Effector memory CD4-positive, alpha-beta T cell (primary cell): Measurements from ENCODE around the gene GALT.

ENCODE experiments used
- DNase-seq, 3 donors: peaks; one replicate each; pipeline ENCODE4 v3.0.0-alpha.2; 2020
- H3K27ac ChIP-seq: 2 replicates; pipeline ENCODE4 v1.7.0; 2013; ENCODE audit warnings: mild to moderate bottlenecking, low read length, moderate library complexity; ENCODE audit not compliant: insufficient read depth, poor library complexity, severe bottlenecking
- H3K27me3 ChIP-seq: replicated peaks from 2 replicates; pipeline ENCODE4 v1.7.0; 2013; ENCODE audit warnings: mild to moderate bottlenecking, low read length; ENCODE audit not compliant: insufficient read depth, control insufficient read depth, poor library complexity, severe bottlenecking
- H3K36me3 ChIP-seq: 2 replicates; pipeline ENCODE4 v1.7.0; 2013; ENCODE audit warnings: mild to moderate bottlenecking, low read length, moderate library complexity; ENCODE audit not compliant: control insufficient read depth, insufficient read depth
- H3K4me1 ChIP-seq: 2 replicates; pipeline ENCODE4 v1.7.0; 2013; ENCODE audit warnings: low read length, mild to moderate bottlenecking; ENCODE audit not compliant: control insufficient read depth, insufficient read depth, poor library complexity, severe bottlenecking
- H3K4me3 ChIP-seq: 2 replicates; pipeline ENCODE4 v1.7.0; 2013; ENCODE audit warnings: low read length, low read depth, mild to moderate bottlenecking; ENCODE audit not compliant: insufficient read depth, poor library complexity, severe bottlenecking
- H3K9me3 ChIP-seq: 2 replicates; pipeline ENCODE4 v1.7.0; 2013; ENCODE audit warnings: mild to moderate bottlenecking, low read length, moderate library complexity; ENCODE audit not compliant: control insufficient read depth

GALT gene

DNA sequence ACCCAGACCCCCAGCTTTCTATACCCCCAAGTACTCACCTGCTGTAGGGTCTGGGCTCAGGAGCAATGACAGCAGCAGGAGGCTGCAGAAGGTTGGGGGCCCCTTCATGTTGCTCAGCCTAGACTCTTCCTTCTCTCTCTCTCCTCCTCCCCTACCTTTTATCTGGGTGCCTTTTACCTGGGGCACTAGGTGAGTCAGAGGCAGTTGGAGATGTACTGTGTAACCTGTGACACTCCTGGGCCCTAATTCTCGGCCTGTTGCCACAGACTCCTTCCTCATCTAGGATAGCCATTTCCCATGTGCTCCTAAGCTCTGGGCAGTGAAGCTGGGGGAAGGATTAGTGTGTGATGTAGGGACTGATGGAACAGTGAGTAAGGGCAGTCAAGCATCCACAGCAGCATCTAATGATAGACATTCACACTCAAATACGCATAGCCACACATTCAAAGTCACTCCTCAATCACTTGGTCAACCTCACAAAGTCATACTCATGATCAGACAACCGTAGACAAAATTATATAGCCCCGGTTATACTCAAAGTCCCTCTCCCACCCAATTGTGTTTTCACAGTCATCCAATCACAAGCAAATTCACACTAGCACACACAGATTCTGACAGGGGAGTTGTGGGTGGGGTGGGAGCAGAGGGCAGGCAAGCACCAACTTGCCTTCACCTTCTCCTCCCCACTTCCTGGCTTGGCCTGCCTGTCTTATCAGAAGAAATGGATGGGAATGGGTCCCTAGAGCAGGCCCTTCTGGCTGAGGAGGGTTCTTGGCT lies 16.2 kb downstream of the GALT start, which contains the start of gene CCL27:
Gene CCL27 (minus strand): TSS at position 132 of the 777 bp plus-strand sequence. CDS start 24 bp downstream, at position 108.
- Histone ChIP-seq H3K27ac (peak within 1 kb of the TSS; percentile 72), H3K27me3 (no peaks in the 10 kb centered on the region), H3K9me3 (no peaks in the 10 kb centered on the region), H3K4me3 (no peak within 1 kb of the TSS), H3K4me1 (peaks cover 44% of the 10 kb centered on the region), H3K36me3 (peaks cover 12% of the 10 kb centered on the region)
- DNase-seq = no peak

DNA sequence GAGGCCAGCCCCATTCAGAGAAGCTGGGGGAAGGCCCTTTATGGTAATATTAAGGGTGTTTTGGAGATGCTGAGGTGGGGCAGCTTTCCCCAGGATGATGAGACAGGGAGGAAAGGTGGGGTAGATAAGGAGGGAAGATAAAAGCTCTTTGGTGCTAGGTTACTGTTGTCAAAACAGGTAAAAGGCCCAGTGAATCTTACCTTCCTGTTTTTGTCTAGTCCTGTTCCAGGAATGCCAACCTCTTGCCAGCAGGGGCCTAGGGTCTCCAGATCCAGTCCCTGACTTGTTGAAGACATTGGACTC lies 16.8 kb downstream of the GALT start:
- Histone ChIP-seq H3K9me3 (no peaks in the 10 kb centered on the region), H3K27ac (peak overlapping the region; percentile 72), H3K4me1 (peaks cover 44% of the 10 kb centered on the region), H3K4me3 (no peak overlapping the region), H3K27me3 (no peaks in the 10 kb centered on the region), H3K36me3 (peaks cover 12% of the 10 kb centered on the region)
- peak in 2 of 3 donors; percentile 9 to 24 for DNase-seq

DNA sequence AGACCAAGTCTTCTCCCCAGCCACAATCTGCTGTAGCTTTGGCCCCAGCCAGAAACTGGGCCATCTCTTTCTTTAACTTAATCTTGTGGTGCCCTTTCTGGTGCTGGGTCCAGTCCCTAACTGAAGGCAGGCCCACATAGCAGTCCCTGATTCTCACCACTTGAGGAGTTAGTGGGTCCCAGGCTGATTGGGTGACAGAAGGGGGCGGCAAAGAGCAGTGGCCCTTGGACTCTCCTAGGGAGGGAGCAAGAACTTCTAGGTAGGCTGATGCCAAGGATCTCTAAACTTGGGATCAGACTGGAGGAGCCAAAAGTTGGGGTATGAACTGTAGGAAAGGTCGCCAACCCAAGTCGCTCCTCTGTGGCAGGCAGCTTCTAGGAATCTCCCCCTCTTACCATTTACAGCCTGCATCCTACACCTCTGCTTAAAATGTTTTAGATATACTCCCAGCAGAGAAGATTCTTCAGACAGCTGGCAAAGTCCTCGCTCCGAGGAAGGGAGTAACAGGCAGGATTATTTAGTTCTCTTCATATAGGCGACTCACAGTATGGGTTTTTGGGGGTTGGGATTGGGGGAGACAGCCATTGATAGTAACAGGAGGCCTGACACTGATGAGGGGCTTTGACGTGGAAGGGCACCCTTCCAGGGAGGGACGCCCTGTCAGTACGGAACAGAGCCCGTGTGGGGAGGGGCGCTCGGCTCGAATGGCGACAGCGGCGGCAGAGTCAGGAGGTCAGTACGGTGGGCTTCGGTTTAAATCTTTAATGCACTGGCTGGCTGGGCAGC lies 18.0 kb downstream of the GALT start:
- Histone ChIP-seq H3K4me3 (peak overlapping the region; percentile 53), H3K4me1 (peaks cover 44% of the 10 kb centered on the region), H3K27ac (peak overlapping the region; percentile 72), H3K36me3 (peaks cover 12% of the 10 kb centered on the region), H3K27me3 (no peaks in the 10 kb centered on the region), H3K9me3 (no peaks in the 10 kb centered on the region)
- peak; percentile 45 to 64 (median 54) for DNase-seq

DNA sequence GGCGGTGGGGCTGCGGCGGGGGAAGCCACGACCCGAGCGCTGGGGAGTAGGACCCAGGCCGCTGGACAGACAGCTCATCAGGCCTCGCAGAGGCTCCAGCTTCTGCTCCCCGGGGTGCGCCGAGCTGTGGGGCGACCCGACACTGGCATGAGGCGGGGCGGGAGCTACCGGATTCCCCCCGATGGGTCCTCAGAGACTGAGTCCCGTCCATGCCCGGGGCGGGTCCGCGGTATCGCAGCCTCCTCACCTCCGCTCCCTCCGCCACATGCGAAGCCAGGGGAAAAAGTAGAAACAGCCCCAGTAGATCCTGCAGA lies 18.5 kb downstream of the GALT start:
- DNase-seq = no peak
- no peaks in the 10 kb centered on the region for H3K9me3 ChIP-seq
- no peaks in the 10 kb centered on the region for H3K27me3 ChIP-seq
- peak overlapping the region; percentile 53 for H3K4me3 ChIP-seq
- H3K4me1 ChIP-seq = peaks cover 44% of the 10 kb centered on the region
- peak overlapping the region; percentile 72 for H3K27ac ChIP-seq
- H3K36me3 ChIP-seq = peaks cover 7% of the 10 kb centered on the region

DNA sequence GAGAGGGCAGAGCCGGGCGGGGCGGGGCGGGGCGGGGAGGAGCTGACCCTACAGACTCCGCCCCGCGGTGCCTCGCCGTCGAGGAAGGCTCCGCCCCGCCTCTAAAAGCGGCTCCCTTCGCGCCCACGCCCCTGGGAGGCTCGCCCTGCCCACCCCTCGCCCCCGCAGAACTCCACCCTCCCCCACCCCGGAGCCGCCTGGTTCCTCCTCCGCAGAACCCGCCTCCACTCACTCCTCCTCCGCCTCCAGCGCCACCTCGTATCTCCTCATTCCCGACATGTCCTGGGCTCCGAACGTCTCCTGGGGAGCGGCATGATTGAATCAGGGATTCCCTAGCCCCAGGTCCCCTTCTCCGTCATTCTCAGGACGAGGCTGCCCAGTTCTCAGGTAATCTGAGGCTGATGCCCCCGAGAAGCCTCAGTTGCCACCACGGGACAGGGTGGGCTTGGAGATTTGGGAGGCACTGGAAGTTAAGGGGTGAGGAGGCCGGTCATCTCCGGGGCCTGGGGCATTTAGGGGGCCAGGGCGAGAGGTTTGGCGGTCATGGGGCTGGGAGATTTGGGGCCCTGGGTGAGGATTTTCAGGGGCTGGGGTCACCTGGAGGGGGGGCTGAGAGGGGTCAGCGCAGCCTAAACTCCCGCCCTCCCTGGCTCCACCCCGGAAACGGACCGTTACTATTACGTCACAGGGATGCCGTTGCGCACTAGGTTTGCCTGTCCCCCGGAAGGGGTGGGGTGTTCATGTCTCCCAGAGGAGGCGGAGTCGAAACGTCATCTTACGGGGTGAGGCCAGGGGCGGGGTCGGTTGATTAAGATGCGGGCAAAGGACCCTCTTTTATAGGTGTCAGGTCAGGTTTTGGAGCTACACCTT lies 19.1 kb downstream of the GALT start:
- DNase-seq = peak; percentile 84 to 88 (median 87)
- Histone ChIP-seq H3K36me3 (peaks cover 3% of the 10 kb centered on the region), H3K4me3 (peak overlapping the region; percentile 64), H3K4me1 (peaks cover 44% of the 10 kb centered on the region), H3K27ac (peak overlapping the region; percentile 96), H3K9me3 (no peaks in the 10 kb centered on the region), H3K27me3 (no peaks in the 10 kb centered on the region)

DNA sequence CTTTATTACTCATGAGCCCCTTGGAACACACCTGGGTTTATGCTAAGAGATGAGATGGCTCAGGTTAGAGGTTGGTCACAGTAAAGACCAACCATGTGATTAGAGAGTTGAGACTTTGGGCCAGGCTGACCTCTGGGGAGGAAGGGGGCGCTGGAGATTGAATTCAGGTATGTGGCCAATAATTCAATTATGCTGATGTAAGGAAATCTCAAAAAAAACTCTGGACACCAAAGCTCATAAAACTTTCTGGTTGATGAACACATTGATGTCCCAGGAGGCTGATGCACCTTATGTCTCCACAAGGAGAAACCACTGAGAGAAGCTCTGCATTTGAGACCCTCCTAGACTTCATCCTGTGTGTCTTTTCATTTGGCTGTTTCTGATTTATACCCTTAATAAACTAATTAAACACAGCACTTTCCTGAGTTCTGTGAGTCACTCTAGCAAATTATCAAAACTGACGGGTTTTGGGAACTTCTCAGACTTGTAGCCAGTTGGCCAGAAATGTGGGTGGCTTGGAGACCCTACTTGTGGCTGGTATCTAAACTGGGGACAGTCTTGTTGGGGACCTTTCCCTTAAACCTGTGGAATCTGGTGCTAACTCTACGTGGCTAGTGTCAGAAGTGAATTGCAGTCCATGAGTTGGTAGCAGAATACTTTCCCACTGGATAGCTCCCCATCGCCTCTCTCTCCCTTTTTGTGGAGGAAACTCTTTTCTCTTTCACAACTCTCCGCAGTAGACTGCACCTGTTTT lies 23.5 kb downstream of the GALT start:
- DNase-seq = no peak
- Histone ChIP-seq H3K4me1 (peaks cover 4% of the 10 kb centered on the region), H3K36me3 (no peaks in the 10 kb centered on the region), H3K27me3 (no peaks in the 10 kb centered on the region), H3K27ac (no peak overlapping the region), H3K4me3 (no peak overlapping the region), H3K9me3 (no peaks in the 10 kb centered on the region)

DNA sequence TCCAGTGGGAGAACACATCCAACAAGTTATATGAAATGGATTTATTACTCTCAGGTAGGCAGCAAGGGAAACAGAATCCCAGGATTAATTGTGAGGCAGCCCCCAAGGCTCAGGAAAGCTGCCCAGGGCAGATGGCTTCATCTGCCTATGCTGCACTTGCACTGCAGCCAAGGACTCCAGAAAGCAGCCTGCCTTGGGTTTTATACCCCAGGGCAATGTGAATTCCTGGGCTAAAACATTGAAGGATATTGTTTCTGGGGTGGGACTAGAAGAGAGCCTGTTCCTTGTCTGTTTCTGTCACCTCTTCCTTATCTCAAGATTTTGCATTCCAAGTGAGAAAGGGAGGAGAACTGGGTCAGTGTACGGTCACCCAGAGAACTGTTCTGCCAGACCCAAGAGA lies 24.8 kb downstream of the GALT start:
- H3K27ac ChIP-seq = no peak overlapping the region
- no peak for DNase-seq
- no peaks in the 10 kb centered on the region for H3K4me1 ChIP-seq
- no peaks in the 10 kb centered on the region for H3K9me3 ChIP-seq
- no peaks in the 10 kb centered on the region for H3K36me3 ChIP-seq
- H3K27me3 ChIP-seq = no peaks in the 10 kb centered on the region
- no peak overlapping the region for H3K4me3 ChIP-seq

DNA sequence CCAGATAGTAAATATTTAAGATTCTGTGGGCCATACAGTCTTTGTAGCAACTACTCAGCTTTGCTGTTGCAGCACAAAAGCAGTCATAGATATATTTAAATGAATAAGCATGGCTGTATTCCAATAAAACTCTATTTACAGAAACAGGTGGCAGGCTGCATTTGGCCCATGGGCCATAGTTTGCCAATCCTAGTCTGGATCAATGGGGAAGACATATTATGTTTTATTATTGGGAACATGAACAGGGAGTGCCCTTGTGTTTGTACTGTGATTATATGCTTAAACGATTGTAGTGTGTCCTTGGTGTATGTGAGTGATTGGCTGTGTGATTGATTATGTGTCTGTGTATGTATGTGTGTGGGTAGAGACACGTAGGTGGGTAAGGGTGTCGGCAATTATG lies 28.0 kb downstream of the GALT start:
- H3K36me3 ChIP-seq = no peaks in the 10 kb centered on the region

DNA sequence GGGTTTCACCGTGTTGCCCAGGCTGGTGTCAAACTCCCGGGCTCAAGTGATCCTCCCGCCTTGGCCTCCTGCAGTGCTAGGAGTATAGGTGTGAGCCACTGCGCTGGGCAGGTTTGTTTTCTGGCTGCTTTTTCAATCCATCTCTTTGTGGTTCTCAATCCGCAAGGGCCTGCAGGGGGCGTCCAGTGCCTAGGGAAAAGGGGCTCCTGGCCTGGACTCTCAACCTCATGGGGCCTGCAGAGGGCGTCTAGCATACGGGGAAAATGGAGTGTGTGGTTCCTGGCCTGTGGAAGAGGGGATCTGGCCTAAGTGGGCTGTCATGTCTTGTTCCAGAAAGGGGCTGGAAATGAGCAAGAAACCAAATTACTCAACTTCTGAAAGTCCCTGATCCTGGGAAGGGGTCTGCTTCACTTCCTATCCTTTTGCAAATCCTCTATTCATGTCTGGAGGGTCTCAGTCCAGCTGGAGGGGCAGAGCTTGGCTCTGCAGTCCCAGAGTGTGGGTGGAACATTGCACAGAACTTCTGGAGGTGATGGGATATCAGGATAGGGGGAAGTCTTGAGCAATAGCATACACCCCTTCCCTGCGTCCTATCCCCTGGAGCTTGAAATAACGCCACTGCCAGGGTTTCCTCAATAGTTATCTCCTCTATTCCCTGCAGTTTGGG lies 28.7 kb downstream of the GALT start:
- H3K9me3 ChIP-seq = no peaks in the 10 kb centered on the region
- DNase-seq = peak in 2 of 3 donors; percentile 13 to 27
- H3K36me3 ChIP-seq = no peaks in the 10 kb centered on the region
- H3K27me3 ChIP-seq = no peaks in the 10 kb centered on the region
- H3K27ac ChIP-seq = no peak overlapping the region
- H3K4me1 ChIP-seq = no peaks in the 10 kb centered on the region
- no peak overlapping the region for H3K4me3 ChIP-seq

More for the DNA sequence above, 28.0 kb downstream of the GALT start:
- Histone ChIP-seq H3K4me1 (no peaks in the 10 kb centered on the region), H3K9me3 (no peaks in the 10 kb centered on the region), H3K27ac (no peak overlapping the region), H3K27me3 (no peaks in the 10 kb centered on the region), H3K4me3 (no peak overlapping the region)
- no peak for DNase-seq
